ENCODE measurements around the gene LTBP3.

LTBP3 gene

DNA sequence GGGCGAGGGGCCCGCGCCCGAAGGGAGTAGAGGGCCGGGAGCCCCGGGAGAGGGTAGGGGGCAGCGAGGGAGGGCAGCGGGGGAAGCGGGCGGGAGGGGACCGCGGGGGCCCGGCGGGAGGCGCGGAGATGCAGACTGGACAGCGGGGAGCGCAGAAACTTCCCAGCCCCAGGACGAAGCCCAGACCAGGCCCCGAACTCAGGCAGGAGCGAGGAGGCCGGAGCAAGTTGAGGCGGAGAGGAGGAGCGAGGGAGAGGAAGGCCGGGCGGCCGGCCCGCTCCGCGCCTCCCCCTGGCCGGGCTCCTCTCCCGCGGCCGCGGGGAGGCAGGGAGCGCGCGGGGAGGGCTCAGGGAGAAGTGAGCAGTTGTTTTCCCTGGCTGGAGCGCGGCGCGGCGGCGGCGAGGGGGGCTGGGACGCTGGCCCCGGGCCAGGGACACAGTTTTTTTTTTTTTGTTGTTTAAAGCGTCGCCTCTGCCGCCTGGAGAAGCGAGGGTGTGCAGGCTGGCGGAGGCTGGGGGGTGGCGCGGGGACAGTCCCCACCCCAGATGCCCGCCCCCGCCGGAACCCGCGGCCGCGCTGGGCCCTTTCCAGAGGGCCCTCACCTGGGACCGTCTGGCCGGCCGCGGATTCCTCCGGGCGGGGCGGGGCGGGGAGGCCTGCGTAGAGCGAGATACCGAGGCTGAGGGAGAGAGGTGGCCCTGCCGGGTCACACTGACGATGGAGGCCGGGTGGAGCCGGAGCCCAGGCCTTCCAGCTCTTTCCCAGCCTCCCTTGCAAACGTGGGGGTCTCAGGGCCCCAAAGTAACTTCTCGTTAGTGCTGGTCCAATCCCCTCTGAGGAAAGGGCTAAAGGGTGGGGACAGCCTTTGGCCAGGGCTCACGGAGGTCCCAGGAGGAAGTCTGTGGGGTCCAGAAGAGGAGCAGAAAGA is at the start of gene LTBP3:
Gene LTBP3, minus strand, starts transcription at position 358 of the 928 bp plus-strand sequence. CDS start 400 bp downstream, outside the sequence.
- peak; percentile 82 for DNase-seq (ENCODE audit: low read depth)

DNA sequence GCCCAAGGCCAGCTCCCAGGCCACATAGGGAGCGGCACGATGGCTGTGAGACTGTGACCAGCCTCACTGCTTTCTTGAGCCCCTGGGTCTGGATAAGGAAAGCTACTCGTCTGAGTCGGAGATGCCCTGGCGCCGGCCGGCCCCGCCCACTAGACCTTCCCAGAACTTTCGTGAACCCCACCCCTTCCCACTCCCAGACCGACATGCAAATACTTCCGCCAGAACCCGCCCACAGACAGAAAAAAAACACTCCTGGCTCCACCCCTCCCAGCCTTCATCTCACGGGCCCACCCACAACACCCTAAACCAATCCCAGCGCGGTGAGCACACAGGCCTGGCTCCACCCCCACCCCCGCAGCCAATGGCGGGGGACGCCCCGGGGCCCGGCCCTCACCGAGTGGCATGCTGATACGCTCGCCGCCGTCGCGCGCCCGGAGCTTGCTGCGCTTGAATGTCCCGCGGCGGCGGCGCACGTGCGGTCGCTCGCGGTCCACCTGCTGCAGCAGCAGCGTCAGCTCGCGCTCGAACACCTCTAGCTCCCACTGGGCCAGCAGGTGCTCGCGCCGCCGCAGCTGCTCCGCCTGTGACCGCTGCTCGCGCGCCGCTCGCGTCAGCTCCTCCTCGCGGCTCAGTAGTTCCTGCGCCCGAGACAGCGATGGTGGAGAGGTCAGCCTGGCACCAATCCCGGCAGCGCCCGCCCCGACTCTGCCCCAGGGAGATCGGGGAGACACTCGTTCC is 48.9 kb upstream of the LTBP3 start:
- DNase-seq (ENCODE audit: low read depth) = peak; percentile 87

- no peak for DNase-seq (ENCODE audit: low read depth)
These were observed 46.1 kb upstream of the LTBP3 start for GRCh38 chr11:65604258-65604657.

DNA sequence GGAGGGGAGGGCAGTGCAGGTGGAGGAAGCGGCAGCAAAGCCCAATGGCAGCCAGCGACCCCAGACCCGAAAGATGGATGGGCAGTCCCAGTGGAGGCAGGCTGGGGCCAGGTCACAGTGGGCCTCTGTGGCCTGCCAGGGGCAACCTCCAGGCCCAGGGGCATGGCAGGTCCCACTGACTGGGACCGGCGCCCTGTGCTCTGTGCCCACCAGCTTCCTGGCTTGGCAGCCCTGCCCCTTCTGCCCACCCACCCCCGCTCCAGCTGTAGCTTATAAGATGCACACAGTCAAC is 41.7 kb upstream of the LTBP3 start:
- DNase-seq (ENCODE audit: low read depth) = no peak

GRCh38 chr11:65599216-65599954 is 41.2 kb upstream of the LTBP3 start:
- DNase-seq (ENCODE audit: low read depth) = no peak

- DNase-seq (ENCODE audit: low read depth) = no peak
These were observed 40.1 kb upstream of the LTBP3 start for GRCh38 chr11:65598258-65598699.

DNA sequence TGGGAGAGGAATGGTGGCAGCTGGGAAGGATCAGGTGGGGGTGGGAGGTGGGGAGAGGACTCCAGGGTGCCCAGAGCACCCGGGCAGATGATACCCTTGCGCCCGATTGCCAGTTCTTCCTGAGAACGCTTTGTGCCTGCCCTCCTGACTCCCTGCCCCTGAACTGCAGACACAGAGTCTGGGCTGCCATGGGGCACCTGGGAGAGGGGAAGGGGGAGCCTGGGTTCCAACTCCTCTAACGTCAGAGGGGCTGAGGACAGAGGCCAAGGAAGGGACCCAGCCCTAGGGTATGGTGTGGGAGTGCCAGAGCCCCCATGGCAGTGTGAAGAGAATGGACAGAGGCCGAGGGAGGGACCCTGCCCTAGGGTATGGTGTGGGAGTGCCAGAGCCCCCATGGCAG is 38.4 kb upstream of the LTBP3 start:
- no peak for DNase-seq (ENCODE audit: low read depth)

DNA sequence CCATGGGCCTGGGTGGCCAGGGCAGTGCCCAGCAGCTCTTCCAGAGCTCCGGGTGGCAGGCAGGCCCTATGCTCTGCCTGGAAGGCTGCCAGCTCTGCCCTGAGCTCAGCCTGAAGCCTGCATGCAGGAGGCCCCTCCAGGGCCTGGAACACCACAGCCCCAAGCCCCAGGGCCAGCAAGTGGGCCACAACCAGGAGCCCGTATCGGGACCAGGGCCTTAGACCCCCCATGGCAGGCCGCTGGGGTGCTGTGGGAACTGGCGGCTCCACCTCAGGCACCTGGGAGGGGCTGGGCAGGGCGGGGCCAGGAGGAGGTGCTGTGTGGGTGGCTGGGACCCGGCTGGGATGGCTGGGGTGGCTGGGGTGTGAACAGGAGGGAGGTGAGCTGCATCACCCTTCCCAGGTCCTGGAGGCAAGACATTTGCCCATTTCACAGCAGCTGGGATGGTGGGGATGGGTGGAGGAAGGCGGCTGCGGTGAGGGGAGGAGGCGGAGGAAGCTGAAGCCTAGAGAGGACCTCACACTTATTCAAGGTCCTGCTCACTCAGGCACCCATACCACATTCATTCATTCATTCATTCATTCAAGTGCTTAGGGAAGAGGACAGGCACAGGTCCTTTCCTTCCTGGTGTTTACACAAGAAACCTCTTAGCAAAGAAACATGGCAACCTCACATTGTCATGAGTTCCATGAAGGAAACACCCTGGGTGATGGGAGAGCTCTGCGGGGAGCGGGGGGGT is 37.6 kb upstream of the LTBP3 start, which contains the start of gene KCNK7:
Gene KCNK7, minus strand, starts transcription at position 258 of the 739 bp plus-strand sequence. Its CDS starts 28 bp downstream, at position 230.
- no peak for DNase-seq (ENCODE audit: low read depth)

DNA sequence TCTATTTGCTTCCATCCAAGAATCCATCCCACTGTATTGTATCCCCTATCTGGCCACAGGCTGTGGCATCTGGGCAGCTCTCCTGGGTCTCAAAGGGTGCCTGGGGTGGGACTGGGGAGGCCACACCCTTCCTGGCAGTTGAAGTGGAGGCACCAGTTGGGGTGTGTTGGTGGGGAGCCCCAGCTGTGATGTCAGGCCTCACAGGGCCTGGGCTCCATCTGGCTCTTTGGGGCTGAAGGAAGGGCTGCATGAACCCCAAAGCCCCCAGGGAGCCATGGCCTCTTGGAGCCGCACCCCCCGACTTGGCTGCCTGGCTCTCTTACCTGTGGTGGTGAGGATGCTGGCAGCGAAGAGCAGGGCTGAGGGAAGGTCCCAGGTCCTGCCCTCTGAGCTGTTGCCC is 37.0 kb upstream of the LTBP3 start:
- DNase-seq (ENCODE audit: low read depth) = no peak

DNA sequence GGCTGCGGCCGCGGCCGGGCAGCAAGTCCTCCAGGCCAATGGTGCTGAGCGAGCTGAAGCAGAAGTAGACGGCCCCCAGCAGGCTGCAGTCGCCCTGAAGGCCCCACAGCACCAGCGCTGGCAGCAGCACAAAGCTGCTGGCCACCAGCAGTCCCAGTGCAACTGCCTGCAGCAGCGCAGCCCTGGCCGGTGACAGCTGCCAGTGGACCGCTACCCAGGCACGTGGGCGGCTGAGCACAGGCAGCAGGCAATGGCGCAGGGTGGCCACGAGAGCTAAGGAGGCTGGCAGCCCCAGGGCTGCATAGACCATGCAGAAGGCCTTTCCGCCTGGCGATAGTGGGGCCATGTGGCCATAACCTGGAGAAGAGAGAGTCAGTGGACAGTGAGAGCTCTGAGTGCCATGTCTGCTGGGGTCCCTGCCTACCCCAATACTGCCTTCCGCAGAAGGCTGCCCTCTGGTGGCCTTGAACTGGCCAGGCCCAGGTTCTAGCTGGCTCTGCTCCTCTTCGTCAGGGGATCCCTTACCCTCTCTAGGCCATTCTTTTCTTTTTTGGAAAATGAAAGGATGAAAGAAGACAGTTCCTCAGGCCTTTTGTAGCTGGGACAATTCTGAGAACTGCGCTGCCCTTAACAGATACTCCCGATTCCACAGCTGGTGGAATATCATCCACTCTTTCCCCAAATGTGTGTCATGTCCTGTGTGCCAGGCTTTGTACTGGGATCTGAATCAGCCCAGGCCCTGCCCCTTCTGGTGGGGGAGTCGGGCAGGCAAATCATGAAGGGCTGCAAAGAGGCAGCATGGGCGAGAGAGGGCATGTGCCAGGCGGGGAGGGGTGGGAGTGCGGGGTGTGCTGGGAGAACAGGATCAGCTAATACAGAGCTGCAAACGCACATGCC is 35.6 kb upstream of the LTBP3 start:
- DNase-seq (ENCODE audit: low read depth) = no peak

DNA sequence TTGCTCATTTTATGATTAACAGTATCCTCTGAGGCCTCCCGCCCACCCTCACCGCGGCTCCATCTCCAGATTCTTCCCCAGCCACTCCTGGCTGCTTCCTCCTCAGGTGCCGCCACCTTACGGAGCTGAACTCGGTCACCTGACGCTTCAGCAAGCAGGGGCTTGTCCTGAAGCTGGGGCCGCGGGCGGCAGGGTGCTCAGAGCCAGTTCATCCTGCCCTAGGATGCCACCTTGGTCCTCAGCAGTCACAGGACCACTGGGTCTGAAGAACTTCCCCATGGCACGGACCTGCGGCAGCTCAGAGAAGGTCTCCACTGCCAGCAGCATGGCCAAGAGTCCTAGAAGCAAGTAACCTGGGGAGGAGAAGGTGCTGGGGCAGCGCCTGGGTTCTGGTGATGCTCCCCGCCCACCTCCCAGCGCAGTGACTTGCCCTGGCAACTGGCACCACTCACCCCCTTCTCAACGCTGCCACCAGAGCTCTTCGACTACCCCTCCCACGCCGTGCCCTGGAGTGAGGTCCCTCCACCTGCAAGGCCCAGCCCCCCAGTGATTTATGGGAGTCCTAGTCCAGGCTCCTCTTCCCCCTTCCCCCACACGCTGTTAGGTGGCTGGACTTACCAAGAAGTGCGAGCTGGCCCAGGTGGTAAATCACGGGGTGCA is 34.8 kb upstream of the LTBP3 start:
- no peak for DNase-seq (ENCODE audit: low read depth)

DNA sequence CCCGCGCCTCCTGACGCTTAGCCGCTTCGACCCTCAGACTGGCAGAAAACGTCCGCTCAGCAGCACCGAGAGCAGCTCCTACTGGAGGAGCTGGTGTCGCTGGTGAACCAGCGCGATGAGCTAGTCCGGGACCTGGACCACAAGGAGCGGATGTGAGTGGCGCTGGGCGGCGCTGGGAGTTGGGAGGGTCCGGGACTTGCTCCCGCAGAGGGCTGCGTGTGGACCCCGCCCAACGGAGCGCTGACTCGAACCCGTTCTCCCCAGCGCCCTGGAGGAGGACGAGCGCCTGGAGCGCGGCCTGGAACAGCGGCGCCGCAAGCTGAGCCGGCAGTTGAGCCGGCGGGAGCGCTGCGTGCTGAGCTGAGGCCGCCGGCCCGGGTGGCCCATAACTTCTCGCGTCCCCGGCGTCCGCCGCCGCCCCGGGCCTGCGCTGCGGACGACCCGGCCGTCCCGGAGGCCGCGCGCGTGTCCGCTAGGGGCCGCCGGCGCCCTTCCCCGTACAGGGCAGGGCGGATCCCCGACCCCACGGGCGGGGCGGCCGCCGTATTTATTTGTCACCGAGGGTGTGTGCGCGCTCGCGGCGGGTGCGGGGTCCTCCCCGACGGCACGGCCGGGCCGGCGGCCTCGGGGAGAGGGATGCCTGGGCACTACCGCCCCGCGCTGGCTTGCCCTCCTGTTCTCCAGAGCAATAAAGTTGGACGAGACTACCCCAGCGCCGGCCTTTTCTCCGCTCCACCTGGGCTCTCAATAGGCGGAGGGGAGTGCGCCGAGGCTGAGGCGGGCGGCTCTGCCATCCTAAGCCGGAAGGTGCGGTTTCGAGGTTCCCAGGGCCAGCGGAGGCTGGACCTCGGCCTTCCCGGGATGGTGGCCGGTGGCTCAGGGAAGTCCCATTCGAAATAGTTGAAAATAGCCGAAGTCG is 34.0 kb upstream of the LTBP3 start:
- no peak for DNase-seq (ENCODE audit: low read depth)

- no peak for DNase-seq (ENCODE audit: low read depth)
These were observed 32.1 kb upstream of the LTBP3 start for GRCh38 chr11:65590240-65590738.

- no peak for DNase-seq (ENCODE audit: low read depth)
These were observed 31.5 kb upstream of the LTBP3 start for GRCh38 chr11:65589444-65590239.

GRCh38 chr11:65588199-65589054 is 30.3 kb upstream of the LTBP3 start:
- no peak for DNase-seq (ENCODE audit: low read depth)

- no peak for DNase-seq (ENCODE audit: low read depth)
These were observed 28.5 kb upstream of the LTBP3 start for GRCh38 chr11:65586676-65587075.

- no peak for DNase-seq (ENCODE audit: low read depth)
These were observed 28.1 kb upstream of the LTBP3 start for GRCh38 chr11:65586247-65586630.
